HepG2 (cell line): Measurements from ENCODE around the gene RAD1. TPM values are rescaled to one million over a fixed set of nuclear protein-coding genes. Genes with fewer than 3 reads are reported as not detected.

Experiments
- CREB1 ChIP-seq, 2 experiments: fragments of 450-650 bp in 1 of 2; IDR thresholded peaks; 2 replicates each; pipeline ENCODE4 v1.6.1; 2016 to 2017; ENCODE audit warnings: control low read depth in 1 of 2, mild to moderate bottlenecking in 1 of 2, missing compliant biosample characterization in 1 of 2, missing genetic modification characterization in 1 of 2
- EEA1 ChIP-seq: sonication (generic); formaldehyde crosslinking; IDR thresholded peaks from 2 replicates; pipeline ENCODE4 v1.5.1; 2020; ENCODE audit warnings: mild to moderate bottlenecking, missing genetic modification reagents, borderline replicate concordance
- FIP1L1 ChIP-seq: fragments of 200-400 bp; formaldehyde crosslinking; IDR thresholded peaks from 2 replicates; pipeline ENCODE4 v1.6.1; 2018; ENCODE audit warnings: low read depth, mild to moderate bottlenecking, low read length, moderate library complexity, borderline replicate concordance; ENCODE audit not compliant: insufficient read depth
- HDAC2 ChIP-seq: sonication (generic); formaldehyde crosslinking; IDR thresholded peaks from 2 replicates; pipeline ENCODE4 v1.4.0; 2020; ENCODE audit warnings: missing genetic modification reagents
- KLF13 ChIP-seq: sonication (generic); formaldehyde crosslinking; IDR thresholded peaks from 2 replicates; pipeline ENCODE4 v1.4.0; 2020; ENCODE audit warnings: mild to moderate bottlenecking, missing genetic modification reagents
- KMT2A ChIP-seq: sonication (generic); formaldehyde crosslinking; IDR thresholded peaks from 2 replicates; pipeline ENCODE4 v1.4.0; 2020; ENCODE audit warnings: missing genetic modification reagents
- MED13 ChIP-seq: sonication (generic); formaldehyde crosslinking; IDR thresholded peaks from 2 replicates; pipeline ENCODE4 v1.5.0; 2020; ENCODE audit warnings: missing genetic modification reagents
- NR2F1 ChIP-seq, 2 experiments: fragments of 450-650 bp in 1 of 2; formaldehyde crosslinking in 1 of 2; IDR thresholded peaks; 2 replicates each; pipeline versions ENCODE4 v1.5.0 to v1.6.1; 2016 to 2020; ENCODE audit warnings: mild to moderate bottlenecking in 1 of 2, missing compliant biosample characterization in 1 of 2, missing genetic modification reagents in 1 of 2, moderate library complexity in 1 of 2
- SIX1 ChIP-seq: sonication (generic); formaldehyde crosslinking; IDR thresholded peaks from 2 replicates; pipeline ENCODE4 v1.4.0; 2020; ENCODE audit warnings: missing genetic modification reagents, borderline replicate concordance
- SUZ12 ChIP-seq: fragments of 150-350 bp; IDR thresholded peaks from 2 replicates; pipeline ENCODE4 v1.6.1; 2014; ENCODE audit warnings: low read depth, low read length
- TEF ChIP-seq: sonication (generic); formaldehyde crosslinking; IDR thresholded peaks from 2 replicates; pipeline ENCODE4 v1.5.0; 2020; ENCODE audit warnings: missing genetic modification reagents
- ZBTB26 ChIP-seq: IDR thresholded peaks from 2 replicates; pipeline ENCODE4 v1.6.1; 2016; ENCODE audit warnings: missing compliant biosample characterization, missing genetic modification reagents, borderline replicate concordance
- ZFYVE20 ChIP-seq: sonication (generic); formaldehyde crosslinking; IDR thresholded peaks from 2 replicates; pipeline ENCODE4 v1.8.0; 2023; ENCODE audit warnings: low read depth, mild to moderate bottlenecking, moderate library complexity, missing genetic modification reagents, borderline replicate concordance
- ZNF432 ChIP-seq: sonication (generic); formaldehyde crosslinking; IDR thresholded peaks from 2 replicates; pipeline ENCODE4 v1.5.0; 2020; ENCODE audit warnings: missing genetic modification reagents, mild to moderate bottlenecking, borderline replicate concordance
- ZNF556 ChIP-seq: sonication (generic); formaldehyde crosslinking; IDR thresholded peaks from 2 replicates; pipeline ENCODE4 v1.4.0; 2020; ENCODE audit warnings: mild to moderate bottlenecking, missing genetic modification reagents, borderline replicate concordance
- ZNF672 ChIP-seq: sonication (generic); formaldehyde crosslinking; IDR thresholded peaks from 2 replicates; pipeline ENCODE4 v1.8.1; 2022; ENCODE audit warnings: missing genetic modification reagents
- ZNF691 ChIP-seq: sonication (generic); formaldehyde crosslinking; IDR thresholded peaks from 2 replicates; pipeline ENCODE4 v1.4.0; 2020; ENCODE audit warnings: missing genetic modification reagents, low read depth, mild to moderate bottlenecking, borderline replicate concordance
- ZNF761 ChIP-seq: sonication (generic); formaldehyde crosslinking; conservative IDR thresholded peaks from 2 replicates; pipeline ENCODE4 v1.4.0; 2020; ENCODE audit warnings: mild to moderate bottlenecking, missing genetic modification reagents
- polyA plus RNA-seq, 8 experiments: library from polyadenylated mRNA; depleted of rRNA in 3 of 8; stranded (reverse) in 7 of 8; unstranded in 1 of 8; fragments of >200 nt; fragmentation: Illumina TruSeq in 4 of 8; extraction: Trizol in 4 of 8; gene quantifications; 2 replicates each; pipeline versions ENCODE4 v1.2.1 to v1.2.3, GENCODE V29; 2011 to 2016; ENCODE audit warnings: low read depth in 4 of 8, missing spikeins in 1 of 8, mixed read lengths in 1 of 8; ENCODE audit not compliant: insufficient read depth in 1 of 8
- total RNA-seq, 5 experiments: library from RNA; depleted of rRNA; stranded (reverse); fragments of >200 nt; fragmentation: Illumina TruSeq; extraction: Trizol; gene quantifications; 2 replicates each; pipeline ENCODE4 v1.2.3, GENCODE V29; 2016; ENCODE audit warnings: low read depth in 1 of 5
- TF ChIP-seq, protein P1 (sequence below): sonication (generic); formaldehyde crosslinking; IDR thresholded peaks from 2 replicates; pipeline ENCODE4 v1.9.0; 2022; ENCODE audit warnings: low read depth, missing genetic modification reagents
- TF ChIP-seq, protein P2 (sequence below): sonication (generic); formaldehyde crosslinking; IDR thresholded peaks from 2 replicates; pipeline ENCODE4 v1.9.0; 2021; ENCODE audit warnings: missing genetic modification reagents, mild to moderate bottlenecking, borderline replicate concordance
- TF ChIP-seq, protein P3 (sequence below): IDR thresholded peaks from 2 replicates; pipeline ENCODE4 v1.6.1; 2016; ENCODE audit warnings: mild to moderate bottlenecking, missing biosample characterization, missing genetic modification reagents
- TF ChIP-seq, protein P4 (sequence below): sonication (generic); formaldehyde crosslinking; IDR thresholded peaks from 2 replicates; pipeline ENCODE4 v1.5.0; 2020; ENCODE audit warnings: missing genetic modification reagents, mild to moderate bottlenecking, borderline replicate concordance

Gene RAD1
- total and polyA plus RNA-seq, 2 of the 13 experiments (the other 11 are each of a cell fraction or from before 2014, with no cell fraction given) = 14.7 to 39.1 TPM

DNA sequence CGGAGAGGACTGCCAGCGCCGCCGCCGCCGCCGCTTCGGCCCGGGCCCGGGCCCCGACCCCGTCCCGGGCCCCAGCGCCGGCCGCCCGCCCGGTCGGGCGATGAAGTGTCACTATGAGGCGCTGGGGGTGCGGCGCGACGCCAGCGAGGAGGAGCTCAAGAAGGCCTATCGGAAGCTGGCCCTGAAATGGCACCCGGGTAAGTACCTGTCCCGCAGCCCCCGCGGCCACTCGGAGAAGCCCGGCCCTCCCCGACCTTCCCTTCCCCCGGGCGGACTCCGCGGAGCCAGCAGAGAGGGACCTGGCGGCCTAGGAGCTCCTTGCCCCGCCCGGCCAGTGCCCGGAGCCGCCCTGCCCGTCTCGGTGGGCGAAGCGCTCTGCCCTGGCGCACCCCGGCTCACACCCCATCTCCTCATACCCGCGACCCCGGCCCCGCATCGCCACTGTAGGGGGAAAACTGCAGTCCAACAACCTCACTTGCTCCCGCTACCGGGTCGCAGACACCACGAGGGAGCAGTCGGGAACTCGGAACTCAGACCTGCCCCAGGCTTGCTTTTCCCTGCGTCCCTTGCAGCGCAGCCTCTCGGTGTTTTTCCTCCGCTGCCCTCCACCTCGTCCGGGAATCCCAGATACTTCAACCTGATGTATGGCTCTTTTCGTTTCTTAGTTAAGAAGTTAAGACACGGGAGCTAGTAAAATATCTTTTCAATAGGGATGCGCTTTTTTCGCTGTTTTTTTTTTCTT lies 14.6 kb upstream of the RAD1 start (continued):
- no peak for TF ChIP-seq SIX1
- TF ChIP-seq, protein P1, sequence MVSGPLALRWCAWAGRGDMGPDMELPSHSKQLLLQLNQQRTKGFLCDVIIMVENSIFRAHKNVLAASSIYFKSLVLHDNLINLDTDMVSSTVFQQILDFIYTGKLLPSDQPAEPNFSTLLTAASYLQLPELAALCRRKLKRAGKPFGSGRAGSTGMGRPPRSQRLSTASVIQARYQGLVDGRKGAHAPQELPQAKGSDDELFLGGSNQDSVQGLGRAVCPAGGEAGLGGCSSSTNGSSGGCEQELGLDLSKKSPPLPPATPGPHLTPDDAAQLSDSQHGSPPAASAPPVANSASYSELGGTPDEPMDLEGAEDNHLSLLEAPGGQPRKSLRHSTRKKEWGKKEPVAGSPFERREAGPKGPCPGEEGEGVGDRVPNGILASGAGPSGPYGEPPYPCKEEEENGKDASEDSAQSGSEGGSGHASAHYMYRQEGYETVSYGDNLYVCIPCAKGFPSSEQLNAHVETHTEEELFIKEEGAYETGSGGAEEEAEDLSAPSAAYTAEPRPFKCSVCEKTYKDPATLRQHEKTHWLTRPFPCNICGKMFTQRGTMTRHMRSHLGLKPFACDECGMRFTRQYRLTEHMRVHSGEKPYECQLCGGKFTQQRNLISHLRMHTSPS (CRISPR knock-in tag) = no peak
- TF ChIP-seq KLF13 = no peak
- TF ChIP-seq, protein P2, sequence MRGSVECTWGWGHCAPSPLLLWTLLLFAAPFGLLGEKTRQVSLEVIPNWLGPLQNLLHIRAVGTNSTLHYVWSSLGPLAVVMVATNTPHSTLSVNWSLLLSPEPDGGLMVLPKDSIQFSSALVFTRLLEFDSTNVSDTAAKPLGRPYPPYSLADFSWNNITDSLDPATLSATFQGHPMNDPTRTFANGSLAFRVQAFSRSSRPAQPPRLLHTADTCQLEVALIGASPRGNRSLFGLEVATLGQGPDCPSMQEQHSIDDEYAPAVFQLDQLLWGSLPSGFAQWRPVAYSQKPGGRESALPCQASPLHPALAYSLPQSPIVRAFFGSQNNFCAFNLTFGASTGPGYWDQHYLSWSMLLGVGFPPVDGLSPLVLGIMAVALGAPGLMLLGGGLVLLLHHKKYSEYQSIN (CRISPR knock-in tag) = no peak
- TF ChIP-seq EEA1 = peak; percentile 90; the same call in 1 of the 2 replicates
- TF ChIP-seq, protein P3, sequence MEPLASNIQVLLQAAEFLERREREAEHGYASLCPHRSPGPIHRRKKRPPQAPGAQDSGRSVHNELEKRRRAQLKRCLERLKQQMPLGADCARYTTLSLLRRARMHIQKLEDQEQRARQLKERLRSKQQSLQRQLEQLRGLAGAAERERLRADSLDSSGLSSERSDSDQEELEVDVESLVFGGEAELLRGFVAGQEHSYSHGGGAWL (CRISPR knock-in tag) = no peak; the same call in 1 of the 2 replicates
- TF ChIP-seq KMT2A (CRISPR knock-in tag) = peak; percentile 60; the same call in 1 of the 2 replicates
- TF ChIP-seq, protein P4, sequence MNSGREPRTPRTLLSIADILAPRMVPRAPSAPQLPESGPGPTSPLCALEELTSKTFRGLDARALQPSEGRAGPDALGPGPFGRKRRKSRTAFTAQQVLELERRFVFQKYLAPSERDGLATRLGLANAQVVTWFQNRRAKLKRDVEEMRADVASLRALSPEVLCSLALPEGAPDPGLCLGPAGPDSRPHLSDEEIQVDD = no peak
- TF ChIP-seq ZNF556 (CRISPR knock-in tag) = no peak
- TF ChIP-seq ZBTB26 (CRISPR knock-in tag) = no peak
- no peak; the same call in 1 of the 2 replicates for TF ChIP-seq ZNF761 (CRISPR knock-in tag)
- no peak for TF ChIP-seq ZFYVE20 (CRISPR knock-in tag)
- no peak for TF ChIP-seq TEF
- no peak for TF ChIP-seq FIP1L1
- no peak for TF ChIP-seq ZNF672 (CRISPR knock-in tag)
- no peak for TF ChIP-seq ZNF432 (CRISPR knock-in tag)
- TF ChIP-seq SUZ12 = no peak
- peak; percentile 44; the same call in 1 of the 2 replicates for TF ChIP-seq MED13
- TF ChIP-seq HDAC2 (CRISPR knock-in tag) = no peak
- TF ChIP-seq CREB1 (IDR thresholded peaks at IDR 0.05) = no peak
- no peak for TF ChIP-seq CREB1 (CRISPR knock-in tag; IDR thresholded peaks at IDR 0.05)
- no peak for TF ChIP-seq NR2F1 (CRISPR knock-in tag; IDR thresholded peaks at IDR 0.05)
- TF ChIP-seq ZNF691 (CRISPR knock-in tag) = no peak
